ENCODE measurements around the gene PRPF6.

The PRPF6 gene

GRCh38 chr20:63935447-63935846, 45.5 kb upstream of the PRPF6 start:
- no peak overlapping the region for H3K4me3 ChIP-seq (ENCODE audit: low read depth, low read length)
- TF ChIP-seq CTCF (IDR thresholded peaks at IDR 0.05; ENCODE audit: insufficient read depth, low read length, missing control alignments), result no peak
- CTCF ChIA-PET, result interaction anchor here (1.2 kb wide), 1 partner anchor 24 kb away, joined by 3 read pairs; no protein-coding TSS in a partner anchor
- POLR2A ChIA-PET, result no interaction called here
- no peak for DNase-seq (ENCODE audit: low read depth, low spot score)

GRCh38 chr20:63937596-63937995, 43.3 kb upstream of the PRPF6 start:
- POLR2A ChIA-PET, result no interaction called here
- CTCF ChIA-PET, result no interaction called here
- no peak overlapping the region for H3K4me3 ChIP-seq (ENCODE audit: low read depth, low read length)
- TF ChIP-seq CTCF (IDR thresholded peaks at IDR 0.05; ENCODE audit: insufficient read depth, low read length, missing control alignments), result no peak
- no peak for DNase-seq (ENCODE audit: low read depth, low spot score)

- no peak for DNase-seq (ENCODE audit: low read depth, low spot score)
- TF ChIP-seq CTCF (IDR thresholded peaks at IDR 0.05; ENCODE audit: insufficient read depth, low read length, missing control alignments), result no peak
- H3K4me3 ChIP-seq (ENCODE audit: low read depth, low read length), result no peak overlapping the region
- POLR2A ChIA-PET, result no interaction called here
- CTCF ChIA-PET, result no interaction called here
Observed at GRCh38 chr20:63939061-63939935, 41.6 kb upstream of the PRPF6 start.

GRCh38 chr20:63940071-63940471, 40.9 kb upstream of the PRPF6 start:
- ChIA-PET POLR2A (no interaction called here), CTCF (no interaction called here)
- H3K4me3 ChIP-seq (ENCODE audit: low read depth, low read length), result no peak overlapping the region
- no peak for TF ChIP-seq CTCF (IDR thresholded peaks at IDR 0.05; ENCODE audit: insufficient read depth, low read length, missing control alignments)
- no peak for DNase-seq (ENCODE audit: low read depth, low spot score)

GRCh38 chr20:63940472-63941266, 40.3 kb upstream of the PRPF6 start:
- no peak overlapping the region for H3K4me3 ChIP-seq (ENCODE audit: low read depth, low read length)
- ChIA-PET CTCF (no interaction called here), POLR2A (no interaction called here)
- DNase-seq (ENCODE audit: low read depth, low spot score), result no peak
- no peak for TF ChIP-seq CTCF (IDR thresholded peaks at IDR 0.05; ENCODE audit: insufficient read depth, low read length, missing control alignments)
